HG03108 (cell line): ENCODE results near the gene SMARCA2.
A peak's percentile ranks its signal among the peaks of the same experiment; 100 is the strongest.

ENCODE experiments used
- ATAC-seq: cut with Tn5 transposase; IDR thresholded peaks from one replicate; pipeline ENCODE4 v1.9.1; 2021; ENCODE audit warnings: moderate library complexity; ENCODE audit not compliant: unreplicated experiment

SMARCA2 gene

GRCh38 chr9:2039294-2040180 lies 24.4 kb downstream of the SMARCA2 start:
- ATAC-seq = no peak

- ATAC-seq = no peak
Observed at GRCh38 chr9:2040828-2041227, 25.7 kb downstream of the SMARCA2 start.

- ATAC-seq = no peak
Observed at GRCh38 chr9:2041736-2042135, 26.6 kb downstream of the SMARCA2 start.

GRCh38 chr9:2043243-2043642 lies 28.1 kb downstream of the SMARCA2 start:
- ATAC-seq = no peak

- ATAC-seq = peak; percentile 56
Observed at GRCh38 chr9:2043881-2044462, 28.8 kb downstream of the SMARCA2 start.

- ATAC-seq = no peak
Observed at GRCh38 chr9:2047144-2047671, 32.1 kb downstream of the SMARCA2 start.

GRCh38 chr9:2047916-2048315 lies 32.8 kb downstream of the SMARCA2 start:
- no peak for ATAC-seq

GRCh38 chr9:2050236-2050635 lies 35.1 kb downstream of the SMARCA2 start:
- no peak for ATAC-seq

GRCh38 chr9:2053883-2054845 lies 39.0 kb downstream of the SMARCA2 start:
- ATAC-seq = peak; percentile 95

- ATAC-seq = no peak
Observed at GRCh38 chr9:2055203-2055658, 40.1 kb downstream of the SMARCA2 start.

- no peak for ATAC-seq
Observed at GRCh38 chr9:2059274-2059929, 44.3 kb downstream of the SMARCA2 start.

- no peak for ATAC-seq
Observed at GRCh38 chr9:2060424-2060823, 45.3 kb downstream of the SMARCA2 start.

- no peak for ATAC-seq
Observed at GRCh38 chr9:2065704-2066103, 50.6 kb downstream of the SMARCA2 start.

- no peak for ATAC-seq
Observed at GRCh38 chr9:2066312-2067273, 51.4 kb downstream of the SMARCA2 start.

GRCh38 chr9:2072752-2073405 lies 57.7 kb downstream of the SMARCA2 start:
- ATAC-seq = peak; percentile 54

- no peak for ATAC-seq
Observed at GRCh38 chr9:2082772-2083171, 67.6 kb downstream of the SMARCA2 start.

GRCh38 chr9:2083479-2083878 lies 68.3 kb downstream of the SMARCA2 start:
- ATAC-seq = no peak

- ATAC-seq = no peak
Observed at GRCh38 chr9:2085716-2086115, 70.6 kb downstream of the SMARCA2 start.

- ATAC-seq = no peak
Observed at GRCh38 chr9:2086116-2086515, 71.0 kb downstream of the SMARCA2 start.
